GM19099 (cell line): ENCODE results near the gene FCRL3.

Source experiments
- POLR2A ChIP-seq: IDR thresholded peaks from 3 replicates; pipeline ENCODE4 v1.6.1; 2011; ENCODE audit warnings: low read depth; ENCODE audit not compliant: insufficient read length; ENCODE audit errors: extremely low read depth

FCRL3 gene, protein sequence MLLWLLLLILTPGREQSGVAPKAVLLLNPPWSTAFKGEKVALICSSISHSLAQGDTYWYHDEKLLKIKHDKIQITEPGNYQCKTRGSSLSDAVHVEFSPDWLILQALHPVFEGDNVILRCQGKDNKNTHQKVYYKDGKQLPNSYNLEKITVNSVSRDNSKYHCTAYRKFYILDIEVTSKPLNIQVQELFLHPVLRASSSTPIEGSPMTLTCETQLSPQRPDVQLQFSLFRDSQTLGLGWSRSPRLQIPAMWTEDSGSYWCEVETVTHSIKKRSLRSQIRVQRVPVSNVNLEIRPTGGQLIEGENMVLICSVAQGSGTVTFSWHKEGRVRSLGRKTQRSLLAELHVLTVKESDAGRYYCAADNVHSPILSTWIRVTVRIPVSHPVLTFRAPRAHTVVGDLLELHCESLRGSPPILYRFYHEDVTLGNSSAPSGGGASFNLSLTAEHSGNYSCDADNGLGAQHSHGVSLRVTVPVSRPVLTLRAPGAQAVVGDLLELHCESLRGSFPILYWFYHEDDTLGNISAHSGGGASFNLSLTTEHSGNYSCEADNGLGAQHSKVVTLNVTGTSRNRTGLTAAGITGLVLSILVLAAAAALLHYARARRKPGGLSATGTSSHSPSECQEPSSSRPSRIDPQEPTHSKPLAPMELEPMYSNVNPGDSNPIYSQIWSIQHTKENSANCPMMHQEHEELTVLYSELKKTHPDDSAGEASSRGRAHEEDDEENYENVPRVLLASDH

GRCh38 chr1:157700732-157701131 lies at the start of gene FCRL3:
Gene FCRL3 (minus strand): TSS chr1:157700769. CDS start chr1:157700489, 280 bp downstream.
- no peak for TF ChIP-seq POLR2A

GRCh38 chr1:157748262-157748817 lies 47.8 kb upstream of the FCRL3 start:
- no peak for TF ChIP-seq POLR2A

- no peak for TF ChIP-seq POLR2A
These were observed 38.8 kb upstream of the FCRL3 start for GRCh38 chr1:157739229-157739901.

- TF ChIP-seq POLR2A: no peak
These were observed 33.8 kb upstream of the FCRL3 start for GRCh38 chr1:157734321-157734720.

DNA sequence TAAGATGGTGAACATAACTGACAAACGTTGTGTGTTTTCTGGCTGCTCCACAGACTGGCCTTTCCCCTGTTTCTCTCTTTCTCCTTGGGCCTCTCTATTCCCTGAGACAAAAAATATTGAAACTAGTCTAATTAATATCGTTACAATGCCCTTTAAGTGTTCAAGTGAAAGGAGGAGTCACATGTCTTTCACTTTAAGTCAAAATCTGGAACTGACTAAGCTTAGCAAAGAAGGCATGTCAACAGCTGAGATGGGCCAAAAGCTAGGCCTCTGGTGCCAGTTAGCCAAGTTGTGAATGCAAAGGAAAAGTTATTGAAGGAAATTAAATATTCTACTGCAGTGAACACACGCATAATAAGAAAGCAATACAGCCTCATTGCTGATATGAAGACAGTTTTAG lies 32.2 kb upstream of the FCRL3 start:
- no peak for TF ChIP-seq POLR2A

DNA sequence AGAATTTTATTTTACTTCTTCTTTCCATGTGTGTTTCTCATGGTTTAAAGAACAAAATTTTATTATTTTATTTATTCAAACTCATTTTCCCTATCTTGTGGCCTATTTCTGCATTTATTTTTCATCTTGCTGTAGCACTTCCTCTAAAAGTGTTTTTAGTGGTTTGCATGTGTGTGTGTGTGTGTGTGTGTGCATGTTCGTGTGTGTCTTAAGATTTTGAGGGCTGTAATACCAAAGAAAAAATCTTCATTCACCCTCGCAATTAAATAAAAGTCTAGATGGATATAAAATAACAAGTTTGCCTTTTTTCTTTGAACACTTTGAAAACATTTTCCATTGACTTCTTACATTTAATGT lies 24.6 kb upstream of the FCRL3 start:
- no peak for TF ChIP-seq POLR2A

DNA sequence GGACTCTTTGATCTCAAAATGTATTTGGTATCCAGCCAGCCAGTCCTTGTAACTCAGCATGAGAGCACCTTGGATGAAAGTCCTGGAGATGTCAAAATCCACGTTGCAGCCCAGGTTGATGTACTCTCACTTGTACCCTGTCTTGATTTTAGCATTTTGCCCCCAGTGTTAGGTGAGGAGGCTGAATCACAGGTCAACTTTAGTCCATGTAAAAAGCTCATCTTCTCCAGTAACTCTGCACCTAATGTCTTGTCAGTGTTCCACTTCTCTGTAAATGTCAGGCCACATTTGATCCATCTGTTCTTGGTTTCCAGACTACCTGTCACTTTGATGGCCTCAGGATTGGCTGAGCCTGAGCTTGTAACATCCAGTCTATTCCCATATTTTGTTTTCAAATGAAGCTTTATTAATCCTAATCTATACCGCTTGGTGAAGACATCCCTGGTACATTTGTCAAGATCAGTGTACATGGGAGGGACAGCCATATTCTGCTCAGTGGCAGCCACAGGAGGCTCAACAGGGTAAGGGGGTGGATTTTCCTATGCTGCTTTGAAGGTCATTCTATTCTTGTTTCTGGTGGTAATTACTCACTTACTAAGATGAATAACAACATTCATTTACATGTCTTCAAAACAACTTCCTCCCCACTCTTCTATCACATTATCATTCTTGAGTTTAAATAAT lies 24.1 kb upstream of the FCRL3 start:
- no peak for TF ChIP-seq POLR2A

DNA sequence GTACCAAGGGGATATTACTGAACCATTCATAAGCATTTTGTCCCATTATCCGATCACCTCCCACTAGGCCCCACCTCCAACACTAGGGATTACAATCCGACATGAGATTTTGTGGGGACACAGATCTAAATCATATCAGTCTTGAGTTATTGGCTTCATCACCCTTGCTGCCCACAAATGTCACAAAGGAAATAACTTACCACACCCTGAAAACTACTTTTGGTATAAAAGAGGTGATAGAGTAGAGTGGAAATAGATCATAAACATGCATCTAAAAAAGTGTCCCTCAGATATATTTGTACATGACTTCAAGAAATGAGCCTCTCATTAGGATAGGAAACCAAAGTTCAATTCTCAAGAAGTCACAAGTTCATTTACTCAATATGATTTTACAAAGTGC lies 22.6 kb upstream of the FCRL3 start:
- no peak for TF ChIP-seq POLR2A

GRCh38 chr1:157721985-157722384 lies 21.4 kb upstream of the FCRL3 start:
- TF ChIP-seq POLR2A: no peak

- no peak for TF ChIP-seq POLR2A
These were observed 15.2 kb upstream of the FCRL3 start for GRCh38 chr1:157715736-157716135.

GRCh38 chr1:157711802-157712201 lies 11.2 kb upstream of the FCRL3 start:
- no peak for TF ChIP-seq POLR2A

DNA sequence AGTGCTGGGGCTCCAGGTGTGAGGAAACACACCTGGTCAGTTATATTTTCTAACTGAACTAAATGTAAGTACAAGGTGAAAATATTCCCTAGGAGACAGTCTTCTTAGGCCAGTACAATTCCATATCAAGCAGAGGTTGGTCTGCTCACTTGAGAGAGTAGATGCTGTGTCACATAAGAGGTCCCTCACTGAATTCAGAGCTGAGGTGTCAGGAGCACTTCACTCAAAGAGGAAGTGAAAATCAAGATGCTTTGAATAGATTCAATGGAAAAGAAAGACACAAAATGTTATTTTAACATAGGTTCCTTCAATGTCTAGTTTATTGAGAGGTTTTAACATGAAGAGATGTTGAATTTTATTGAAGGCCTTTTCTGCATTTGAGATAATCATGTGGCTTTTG lies 4.3 kb upstream of the FCRL3 start:
- no peak for TF ChIP-seq POLR2A

GRCh38 chr1:157703981-157704380 lies 3.4 kb upstream of the FCRL3 start:
- no peak for TF ChIP-seq POLR2A

DNA sequence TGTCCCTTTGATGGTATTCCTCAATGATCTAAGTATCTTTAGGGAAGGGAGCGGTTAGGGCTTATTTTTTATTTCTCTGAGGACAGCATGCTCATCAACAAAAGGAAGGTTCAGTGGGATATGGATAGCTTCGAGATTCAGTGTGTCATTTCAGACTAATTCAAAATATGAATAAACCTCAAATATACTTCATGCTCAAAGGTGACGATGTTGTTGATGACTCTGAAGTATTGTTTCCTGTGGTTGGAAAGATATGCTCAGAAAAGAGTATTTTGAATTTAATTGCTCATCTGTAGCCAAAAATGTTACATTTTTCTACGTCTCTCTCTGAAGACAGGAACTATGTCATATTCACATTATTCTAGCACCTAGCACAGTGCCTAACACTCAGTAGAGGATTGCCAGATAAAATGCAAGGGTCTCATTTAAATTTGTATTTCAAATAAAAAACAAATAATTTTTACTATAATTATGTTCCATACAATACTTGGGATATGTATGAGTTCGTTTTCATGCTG lies 1.8 kb upstream of the FCRL3 start:
- TF ChIP-seq POLR2A: no peak

GRCh38 chr1:157700305-157700704 lies 264 bp downstream of the FCRL3 start:
- TF ChIP-seq POLR2A: no peak
